ENCODE data around the gene AP2A1.
A peak's percentile ranks its signal among the peaks of the same experiment; 100 is the strongest.
"Not testable (repeated sequence)": the region's sequence is repeated elsewhere in the genome, so short reads cannot be mapped to it uniquely, and the experiment has no call there.

The AP2A1 gene

DNA sequence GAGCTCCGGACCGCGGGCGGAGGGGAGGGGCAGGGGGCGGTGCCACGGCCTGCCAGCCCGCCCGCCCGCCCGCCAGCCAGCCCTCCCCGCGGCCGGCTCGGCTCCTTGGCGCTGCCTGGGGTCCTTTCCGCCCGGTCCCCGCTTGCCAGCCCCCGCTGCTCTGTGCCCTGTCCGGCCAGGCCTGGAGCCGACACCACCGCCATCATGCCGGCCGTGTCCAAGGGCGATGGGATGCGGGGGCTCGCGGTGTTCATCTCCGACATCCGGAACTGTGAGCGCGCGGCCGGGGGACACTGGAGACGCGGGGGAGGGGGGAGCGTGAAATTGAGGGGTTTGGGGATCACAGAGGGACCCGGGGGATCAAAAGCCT lies at the start of gene AP2A1:
AP2A1 (plus strand) TSS at position 72 of the 370 bp plus-strand sequence; CDS start at position 205, 133 bp downstream.
- H3K4me3 ChIP-seq (ENCODE audit: insufficient read length, low read depth) = peak within 1 kb of the TSS; percentile 71
- H3K4me1 ChIP-seq (ENCODE audit: insufficient read depth, insufficient read length) = peaks cover 13% of the 10 kb centered on the region
- H3K27me3 ChIP-seq (ENCODE audit: insufficient read depth, insufficient read length) = no peaks in the 10 kb centered on the region
- H3K9ac ChIP-seq (ENCODE audit: insufficient read length, low read depth) = peak within 1 kb of the TSS; percentile 69
- H3K9me3 ChIP-seq (ENCODE audit: insufficient read depth, low read length) = no peaks in the 10 kb centered on the region
- DNase-seq (ENCODE audit: low read depth, low spot score) = no peak
- no peak for TF ChIP-seq ZNF274 (IDR thresholded peaks at IDR 0.05; ENCODE audit: low read depth, low read length)
- no peak for TF ChIP-seq SUZ12 (IDR thresholded peaks at IDR 0.05; ENCODE audit: extremely low read depth, insufficient read depth, insufficient read length)
- no peak for TF ChIP-seq YY1 (IDR thresholded peaks at IDR 0.05; ENCODE audit: insufficient read depth, insufficient read length)
- H3K36me3 ChIP-seq (ENCODE audit: insufficient read depth, insufficient read length, low read length) = peaks cover 25% of the 10 kb centered on the region

DNA sequence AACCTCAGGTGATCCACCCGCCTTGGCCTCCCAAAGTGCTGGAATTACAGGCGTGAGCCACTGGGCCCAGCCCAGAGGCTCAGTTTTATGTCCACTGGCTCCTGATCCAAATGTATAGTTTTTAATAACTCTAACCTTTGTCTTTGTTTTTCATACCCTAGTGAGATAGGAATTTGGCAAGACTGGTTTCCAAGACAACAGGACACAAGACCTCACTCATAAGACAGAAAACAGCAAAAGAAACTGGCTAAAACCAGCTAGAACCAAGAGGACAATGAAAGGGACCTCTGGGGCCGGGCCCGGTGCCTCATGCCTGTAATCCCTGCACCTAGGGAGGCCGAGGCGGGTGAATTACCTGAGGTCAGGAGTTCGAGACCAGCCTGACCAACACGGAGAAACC lies 48.3 kb upstream of the AP2A1 start:
- peaks cover 3% of the 10 kb centered on the region for H3K36me3 ChIP-seq (ENCODE audit: insufficient read depth, insufficient read length, low read length)
- H3K9me3 ChIP-seq (ENCODE audit: insufficient read depth, low read length) = no peaks in the 10 kb centered on the region
- H3K27me3 ChIP-seq (ENCODE audit: insufficient read depth, insufficient read length) = no peaks in the 10 kb centered on the region
- H3K9ac ChIP-seq (ENCODE audit: insufficient read length, low read depth) = no peak overlapping the region
- DNase-seq (ENCODE audit: low read depth, low spot score) = no peak
- H3K4me3 ChIP-seq (ENCODE audit: insufficient read length, low read depth) = no peak overlapping the region
- no peaks in the 10 kb centered on the region for H3K4me1 ChIP-seq (ENCODE audit: insufficient read depth, insufficient read length)
- TF ChIP-seq ZNF274 (IDR thresholded peaks at IDR 0.05; ENCODE audit: low read depth, low read length) (no peak), SUZ12 (IDR thresholded peaks at IDR 0.05; ENCODE audit: extremely low read depth, insufficient read depth, insufficient read length) (no peak), YY1 (IDR thresholded peaks at IDR 0.05; ENCODE audit: insufficient read depth, insufficient read length) (no peak)

DNA sequence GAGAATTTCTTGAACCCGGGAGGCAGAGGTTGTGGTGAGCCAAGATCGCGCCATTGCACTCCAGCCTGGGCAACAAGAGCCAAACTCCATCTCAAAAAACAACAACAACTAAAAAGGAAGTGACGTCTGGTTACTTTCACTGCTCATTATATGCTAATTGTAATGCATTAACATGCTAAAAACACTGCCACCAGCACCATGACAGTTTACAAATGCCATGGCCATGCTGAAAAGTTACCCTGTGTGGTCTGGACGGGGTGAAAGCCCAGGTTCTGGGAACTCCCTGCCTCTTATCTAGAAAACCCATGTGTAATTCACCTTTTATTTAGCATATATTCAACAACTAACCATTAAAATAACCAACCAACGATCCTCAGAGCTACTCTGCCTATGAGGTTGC lies 47.8 kb upstream of the AP2A1 start:
- Histone ChIP-seq H3K9me3 (ENCODE audit: insufficient read depth, low read length) (no peaks in the 10 kb centered on the region), H3K4me1 (ENCODE audit: insufficient read depth, insufficient read length) (no peaks in the 10 kb centered on the region), H3K9ac (ENCODE audit: insufficient read length, low read depth) (no peak overlapping the region), H3K36me3 (ENCODE audit: insufficient read depth, insufficient read length, low read length) (no peaks in the 10 kb centered on the region), H3K4me3 (ENCODE audit: insufficient read length, low read depth) (no peak overlapping the region), H3K27me3 (ENCODE audit: insufficient read depth, insufficient read length) (no peaks in the 10 kb centered on the region)
- no peak for DNase-seq (ENCODE audit: low read depth, low spot score)
- no peak for TF ChIP-seq YY1 (IDR thresholded peaks at IDR 0.05; ENCODE audit: insufficient read depth, insufficient read length)

DNA sequence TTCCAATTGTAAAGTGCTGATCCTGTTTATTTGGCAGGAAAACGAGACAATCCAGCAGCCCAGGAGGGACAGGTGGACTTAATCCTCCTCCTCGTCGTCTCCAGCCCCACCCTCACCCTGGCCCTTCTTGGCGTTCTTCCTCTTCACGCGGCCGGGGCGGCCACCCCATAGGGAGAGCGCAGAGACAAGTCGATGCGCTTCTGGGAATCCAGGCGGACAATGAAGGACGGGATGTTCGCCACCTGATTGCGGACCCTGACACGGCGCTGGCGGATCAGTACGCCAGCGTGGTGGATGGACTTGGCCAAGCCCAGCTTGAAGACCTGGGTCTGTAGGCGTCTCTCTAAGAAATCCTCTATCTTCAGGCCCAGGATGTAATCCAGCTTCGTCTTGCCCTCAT lies 47.4 kb upstream of the AP2A1 start:
- not testable (repeated sequence) for H3K9me3 ChIP-seq (ENCODE audit: insufficient read depth, low read length); DNase-seq (ENCODE audit: low read depth, low spot score); H3K9ac ChIP-seq (ENCODE audit: insufficient read length, low read depth); H3K36me3 ChIP-seq (ENCODE audit: insufficient read depth, insufficient read length, low read length); H3K4me1 ChIP-seq (ENCODE audit: insufficient read depth, insufficient read length); H3K4me3 ChIP-seq (ENCODE audit: insufficient read length, low read depth); H3K27me3 ChIP-seq (ENCODE audit: insufficient read depth, insufficient read length)

DNA sequence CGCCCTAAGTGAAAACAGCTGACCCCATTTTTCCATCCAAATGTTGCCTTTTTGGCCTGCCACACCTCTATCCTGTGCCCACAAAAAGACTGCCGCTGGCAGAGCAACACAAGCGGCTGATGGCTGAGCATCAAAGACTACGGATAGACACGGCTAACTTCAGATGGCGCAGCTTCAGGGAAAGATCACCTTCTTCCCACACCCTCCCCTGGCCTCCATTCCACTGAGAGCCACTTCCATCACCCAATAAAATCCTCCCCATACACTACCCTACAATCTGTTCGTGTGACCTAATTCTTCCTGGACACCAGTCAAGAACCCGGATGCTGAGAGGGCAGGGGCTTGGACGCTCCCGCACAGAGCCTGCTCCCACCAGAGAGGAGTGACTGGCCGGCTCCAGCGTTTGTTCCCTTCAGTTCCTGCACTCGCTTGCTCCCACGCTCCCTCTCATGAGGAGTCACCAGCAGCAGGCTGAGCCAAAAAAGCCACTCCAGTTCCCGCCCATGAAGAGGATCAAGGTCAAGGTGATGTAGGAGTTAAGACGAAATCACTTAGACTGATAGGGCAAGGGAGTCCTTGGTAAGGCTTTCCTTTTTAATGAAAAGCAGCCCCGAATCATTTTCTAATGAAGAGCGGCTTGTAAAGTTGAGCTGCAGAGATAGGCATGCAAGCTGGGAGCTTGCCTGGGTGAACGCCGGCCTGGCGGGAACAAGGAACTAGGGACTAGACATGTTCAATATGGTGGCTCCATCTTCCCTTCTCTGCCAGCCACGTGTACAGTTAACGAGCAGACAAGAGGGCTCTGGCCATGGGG lies 39.4 kb upstream of the AP2A1 start:
- Histone ChIP-seq H3K4me3 (ENCODE audit: insufficient read length, low read depth) (no peak overlapping the region), H3K9me3 (ENCODE audit: insufficient read depth, low read length) (no peaks in the 10 kb centered on the region), H3K27me3 (ENCODE audit: insufficient read depth, insufficient read length) (no peaks in the 10 kb centered on the region), H3K9ac (ENCODE audit: insufficient read length, low read depth) (no peak overlapping the region), H3K36me3 (ENCODE audit: insufficient read depth, insufficient read length, low read length) (no peaks in the 10 kb centered on the region), H3K4me1 (ENCODE audit: insufficient read depth, insufficient read length) (no peaks in the 10 kb centered on the region)
- no peak for DNase-seq (ENCODE audit: low read depth, low spot score)
- TF ChIP-seq ZNF274 (IDR thresholded peaks at IDR 0.05; ENCODE audit: low read depth, low read length) (no peak), YY1 (IDR thresholded peaks at IDR 0.05; ENCODE audit: insufficient read depth, insufficient read length) (no peak), SUZ12 (IDR thresholded peaks at IDR 0.05; ENCODE audit: extremely low read depth, insufficient read depth, insufficient read length) (no peak)

DNA sequence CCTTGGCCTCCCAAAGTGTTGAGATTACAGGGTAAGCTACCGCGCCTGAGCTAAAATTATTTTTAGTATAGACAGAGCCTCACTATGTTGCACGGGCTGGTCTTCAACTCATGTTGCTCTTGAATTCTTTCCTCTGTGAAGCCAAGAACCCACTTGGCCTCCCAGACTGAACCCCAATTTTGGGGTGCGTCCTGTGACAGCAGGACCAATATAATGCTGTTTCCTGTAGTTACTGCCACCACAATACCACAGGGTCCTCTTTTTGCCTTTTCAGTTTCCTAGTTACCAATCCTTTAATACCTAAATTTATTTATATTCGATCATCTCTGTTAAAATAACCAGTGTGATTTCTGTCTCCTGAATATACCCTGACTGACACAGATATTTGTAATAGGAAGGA lies 36.6 kb upstream of the AP2A1 start:
- no peaks in the 10 kb centered on the region for H3K36me3 ChIP-seq (ENCODE audit: insufficient read depth, insufficient read length, low read length)
- DNase-seq (ENCODE audit: low read depth, low spot score) = no peak
- peaks cover 2% of the 10 kb centered on the region for H3K4me1 ChIP-seq (ENCODE audit: insufficient read depth, insufficient read length)
- no peak overlapping the region for H3K4me3 ChIP-seq (ENCODE audit: insufficient read length, low read depth)
- H3K9ac ChIP-seq (ENCODE audit: insufficient read length, low read depth) = no peak overlapping the region
- H3K9me3 ChIP-seq (ENCODE audit: insufficient read depth, low read length) = no peaks in the 10 kb centered on the region
- no peaks in the 10 kb centered on the region for H3K27me3 ChIP-seq (ENCODE audit: insufficient read depth, insufficient read length)
- TF ChIP-seq YY1 (IDR thresholded peaks at IDR 0.05; ENCODE audit: insufficient read depth, insufficient read length) (no peak), ZNF274 (IDR thresholded peaks at IDR 0.05; ENCODE audit: low read depth, low read length) (no peak), SUZ12 (IDR thresholded peaks at IDR 0.05; ENCODE audit: extremely low read depth, insufficient read depth, insufficient read length) (no peak)

DNA sequence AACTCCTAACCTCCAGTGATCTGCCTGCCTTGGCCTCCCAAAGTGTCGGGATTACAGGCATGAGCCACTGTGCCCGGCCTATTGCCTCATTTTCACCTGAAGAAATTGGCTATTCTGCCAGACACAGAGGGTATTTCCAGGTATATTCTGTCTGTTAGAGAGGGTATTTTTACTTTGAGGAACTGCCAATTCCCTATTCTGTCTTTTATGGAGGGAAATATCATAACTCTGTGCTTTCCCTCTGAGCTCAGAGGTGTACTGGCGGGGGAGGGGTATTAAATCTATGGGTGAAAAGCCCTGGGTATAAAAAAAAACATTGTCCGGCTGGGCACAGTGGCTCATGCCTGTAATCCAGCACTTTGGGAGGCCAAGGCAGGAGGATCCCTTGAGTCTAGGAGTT lies 28.5 kb upstream of the AP2A1 start:
- TF ChIP-seq YY1 (IDR thresholded peaks at IDR 0.05; ENCODE audit: insufficient read depth, insufficient read length) (no peak), SUZ12 (IDR thresholded peaks at IDR 0.05; ENCODE audit: extremely low read depth, insufficient read depth, insufficient read length) (no peak), ZNF274 (IDR thresholded peaks at IDR 0.05; ENCODE audit: low read depth, low read length) (no peak)
- Histone ChIP-seq H3K9me3 (ENCODE audit: insufficient read depth, low read length) (no peaks in the 10 kb centered on the region), H3K4me3 (ENCODE audit: insufficient read length, low read depth) (no peak overlapping the region), H3K9ac (ENCODE audit: insufficient read length, low read depth) (no peak overlapping the region), H3K36me3 (ENCODE audit: insufficient read depth, insufficient read length, low read length) (no peaks in the 10 kb centered on the region), H3K27me3 (ENCODE audit: insufficient read depth, insufficient read length) (no peaks in the 10 kb centered on the region), H3K4me1 (ENCODE audit: insufficient read depth, insufficient read length) (peaks cover 4% of the 10 kb centered on the region)
- no peak for DNase-seq (ENCODE audit: low read depth, low spot score)
